ENCODE results near the gene SEC14L2. TPM values are rescaled to one million over a fixed set of nuclear protein-coding genes. Genes with fewer than 3 reads are reported as not detected.

Gene SEC14L2
- total RNA-seq, 1 donor from 2014 or later, result 5.7 TPM

DNA sequence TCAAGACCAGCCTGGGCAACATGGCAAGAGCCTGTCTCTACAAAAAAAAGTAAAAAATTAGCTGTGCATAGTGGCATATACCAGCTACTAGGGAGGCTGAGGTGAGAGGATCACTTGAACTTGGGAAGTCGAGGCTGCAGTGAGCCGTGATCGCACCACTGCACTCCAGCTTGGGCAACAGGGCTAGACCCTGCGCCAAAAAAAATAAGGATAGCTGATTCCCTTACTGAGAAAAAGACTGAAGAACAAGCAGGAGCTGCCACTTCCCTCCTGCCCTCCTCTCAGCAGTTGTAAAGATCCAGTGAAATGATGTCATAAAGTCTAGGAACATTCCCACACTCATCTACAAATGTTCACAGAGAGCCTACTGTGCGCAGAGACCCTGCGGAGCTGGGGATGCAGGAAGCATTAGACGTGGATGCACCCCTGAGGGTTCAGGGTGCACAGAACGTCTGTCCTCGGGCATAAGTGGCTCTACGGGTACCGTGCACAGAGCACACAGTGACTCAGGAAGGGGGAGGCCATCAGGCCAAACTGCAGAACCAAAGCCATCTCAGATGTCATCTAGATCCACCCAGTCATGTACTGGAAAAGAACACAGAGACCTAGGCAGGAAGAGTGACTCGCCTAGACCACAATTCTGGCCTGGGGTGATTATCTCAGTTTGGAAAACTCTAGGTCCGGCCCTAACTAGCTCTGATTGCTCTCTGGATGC is 11.7 kb downstream of the SEC14L2 start:
- no peaks in the 10 kb centered on the region for H3K36me3 ChIP-seq
- Mint-ChIP-seq H3K4me1 (peaks cover 16% of the 10 kb centered on the region), H3K9me3 (no peaks in the 10 kb centered on the region), H3K27ac (no peak overlapping the region), H3K27me3 (ENCODE audit: insufficient read depth, low read depth) (no peaks in the 10 kb centered on the region), H3K4me3 (no peak overlapping the region), H3K36me3 (peaks cover 30% of the 10 kb centered on the region)
- no peak overlapping the region for H3K9ac ChIP-seq
- DNase-seq (ENCODE audit: low spot score), result no peak
- no peak overlapping the region for H3K4me2 ChIP-seq
- no peaks in the 10 kb centered on the region for H3F3A ChIP-seq (ENCODE audit: low read depth)
- no peaks in the 10 kb centered on the region for H4K20me1 ChIP-seq (ENCODE audit: low read depth)
- no peak overlapping the region for H3K4me3 ChIP-seq
- H3K27ac ChIP-seq, result no peak overlapping the region
- H3K9me3 ChIP-seq (ENCODE audit: low read depth), result no peaks in the 10 kb centered on the region
- H3K79me2 ChIP-seq (ENCODE audit: low read depth), result no peaks in the 10 kb centered on the region
- no peaks in the 10 kb centered on the region for H3K27me3 ChIP-seq
- H2AFZ ChIP-seq (replicated peaks), result no peak overlapping the region
- no peaks in the 10 kb centered on the region for H3K4me1 ChIP-seq
- no peak for TF ChIP-seq EZH2 (IDR thresholded peaks at IDR 0.05)
- TF ChIP-seq, protein P1, sequence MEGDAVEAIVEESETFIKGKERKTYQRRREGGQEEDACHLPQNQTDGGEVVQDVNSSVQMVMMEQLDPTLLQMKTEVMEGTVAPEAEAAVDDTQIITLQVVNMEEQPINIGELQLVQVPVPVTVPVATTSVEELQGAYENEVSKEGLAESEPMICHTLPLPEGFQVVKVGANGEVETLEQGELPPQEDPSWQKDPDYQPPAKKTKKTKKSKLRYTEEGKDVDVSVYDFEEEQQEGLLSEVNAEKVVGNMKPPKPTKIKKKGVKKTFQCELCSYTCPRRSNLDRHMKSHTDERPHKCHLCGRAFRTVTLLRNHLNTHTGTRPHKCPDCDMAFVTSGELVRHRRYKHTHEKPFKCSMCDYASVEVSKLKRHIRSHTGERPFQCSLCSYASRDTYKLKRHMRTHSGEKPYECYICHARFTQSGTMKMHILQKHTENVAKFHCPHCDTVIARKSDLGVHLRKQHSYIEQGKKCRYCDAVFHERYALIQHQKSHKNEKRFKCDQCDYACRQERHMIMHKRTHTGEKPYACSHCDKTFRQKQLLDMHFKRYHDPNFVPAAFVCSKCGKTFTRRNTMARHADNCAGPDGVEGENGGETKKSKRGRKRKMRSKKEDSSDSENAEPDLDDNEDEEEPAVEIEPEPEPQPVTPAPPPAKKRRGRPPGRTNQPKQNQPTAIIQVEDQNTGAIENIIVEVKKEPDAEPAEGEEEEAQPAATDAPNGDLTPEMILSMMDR (IDR thresholded peaks at IDR 0.05), result no peak
- TF ChIP-seq EZH2phosphoT487 (IDR thresholded peaks at IDR 0.05), result no peak

DNA sequence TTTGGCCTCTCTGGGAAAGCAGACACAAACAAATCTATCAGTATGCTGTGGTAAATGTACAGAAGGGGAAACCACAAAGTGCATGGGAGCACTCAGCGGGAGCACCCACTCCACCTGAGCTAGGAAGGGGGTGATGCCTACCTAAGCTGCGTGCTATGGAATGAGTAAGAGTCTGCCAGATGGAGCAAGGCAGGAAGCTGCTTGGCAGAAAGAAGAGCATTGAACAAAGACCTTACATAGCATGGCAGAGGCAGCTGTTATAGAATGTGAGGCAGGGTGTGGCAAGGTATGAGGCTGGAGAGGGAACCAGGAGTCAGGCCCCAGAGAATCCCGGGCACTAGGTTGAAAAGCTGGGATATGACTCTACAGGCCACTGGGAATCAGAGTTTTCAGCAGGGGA is 15.0 kb downstream of the SEC14L2 start:
- Histone ChIP-seq H3K27ac (no peak overlapping the region), H4K20me1 (ENCODE audit: low read depth) (no peaks in the 10 kb centered on the region), H3K9me3 (ENCODE audit: low read depth) (no peaks in the 10 kb centered on the region), H3K36me3 (no peaks in the 10 kb centered on the region), H2AFZ (replicated peaks) (no peak overlapping the region), H3K4me1 (no peaks in the 10 kb centered on the region), H3K9ac (no peak overlapping the region), H3K4me2 (no peak overlapping the region), H3K27me3 (no peaks in the 10 kb centered on the region), H3F3A (ENCODE audit: low read depth) (no peaks in the 10 kb centered on the region), H3K79me2 (ENCODE audit: low read depth) (no peaks in the 10 kb centered on the region), H3K4me3 (no peak overlapping the region)
- no peak overlapping the region for H3K27ac Mint-ChIP-seq
- peaks cover 33% of the 10 kb centered on the region for H3K36me3 Mint-ChIP-seq
- no peaks in the 10 kb centered on the region for H3K27me3 Mint-ChIP-seq (ENCODE audit: insufficient read depth, low read depth)
- H3K4me3 Mint-ChIP-seq, result no peak overlapping the region
- H3K4me1 Mint-ChIP-seq, result no peaks in the 10 kb centered on the region
- TF ChIP-seq EZH2phosphoT487 (IDR thresholded peaks at IDR 0.05) (no peak), EZH2 (IDR thresholded peaks at IDR 0.05) (no peak)
- TF ChIP-seq, protein P1 (IDR thresholded peaks at IDR 0.05), result no peak
- no peak for DNase-seq (ENCODE audit: low spot score)
- H3K9me3 Mint-ChIP-seq, result no peaks in the 10 kb centered on the region

DNA sequence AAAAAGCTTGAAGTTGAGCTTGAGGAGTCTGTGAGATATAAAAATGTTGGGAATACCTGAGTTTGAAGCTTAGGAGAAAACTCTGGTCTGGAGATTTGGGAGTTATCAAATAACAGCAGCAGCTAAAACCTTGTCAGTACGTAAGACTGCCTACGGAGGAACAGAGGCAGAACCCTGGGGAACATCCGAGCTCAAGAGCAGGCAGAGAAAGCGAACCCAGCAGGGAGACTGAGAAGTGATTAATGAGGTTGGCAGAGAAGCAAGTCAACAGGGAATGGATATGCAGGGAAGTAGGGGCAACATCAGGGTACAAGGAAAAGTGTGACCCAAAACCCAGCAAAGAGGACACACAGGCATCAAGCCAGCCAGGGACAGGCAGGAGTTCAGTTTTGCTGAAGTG is 16.2 kb downstream of the SEC14L2 start:
- Histone ChIP-seq H2AFZ (replicated peaks) (no peak overlapping the region), H3K4me2 (no peak overlapping the region), H3K79me2 (ENCODE audit: low read depth) (no peaks in the 10 kb centered on the region), H3K9me3 (ENCODE audit: low read depth) (no peaks in the 10 kb centered on the region), H3K27ac (no peak overlapping the region), H3K9ac (no peak overlapping the region), H3K4me1 (no peaks in the 10 kb centered on the region), H3K4me3 (no peak overlapping the region), H3F3A (ENCODE audit: low read depth) (no peaks in the 10 kb centered on the region), H3K36me3 (no peaks in the 10 kb centered on the region), H3K27me3 (no peaks in the 10 kb centered on the region), H4K20me1 (ENCODE audit: low read depth) (no peaks in the 10 kb centered on the region)
- Mint-ChIP-seq H3K4me1 (no peaks in the 10 kb centered on the region), H3K9me3 (no peaks in the 10 kb centered on the region), H3K4me3 (no peak overlapping the region), H3K36me3 (peaks cover 40% of the 10 kb centered on the region), H3K27me3 (ENCODE audit: insufficient read depth, low read depth) (no peaks in the 10 kb centered on the region), H3K27ac (peak overlapping the region; percentile 22)
- TF ChIP-seq, protein P1 (IDR thresholded peaks at IDR 0.05), result no peak
- TF ChIP-seq EZH2phosphoT487 (IDR thresholded peaks at IDR 0.05) (no peak), EZH2 (IDR thresholded peaks at IDR 0.05) (no peak)
- no peak for DNase-seq (ENCODE audit: low spot score)
